Subcutaneous adipose tissue (tissue), 4 donors: Measurements from ENCODE around the gene TBATA. TPM values are rescaled to one million over a fixed set of nuclear protein-coding genes. Genes with fewer than 3 reads are reported as not detected.

Experiments used
- CTCF ChIP-seq: fragments of 450-650 bp; IDR thresholded peaks from one replicate; pipeline ENCODE4 v1.5.1; 2016; ENCODE audit warnings: low read depth, mild to moderate bottlenecking, control low read depth, antibody characterized with exemption, moderate library complexity
- total RNA-seq, 4 donors: library from RNA; depleted of rRNA; stranded (reverse); fragments of >200 nt; gene quantifications; one replicate each; pipeline ENCODE4 v1.1.0, GENCODE V29; 2016

TBATA gene, protein sequence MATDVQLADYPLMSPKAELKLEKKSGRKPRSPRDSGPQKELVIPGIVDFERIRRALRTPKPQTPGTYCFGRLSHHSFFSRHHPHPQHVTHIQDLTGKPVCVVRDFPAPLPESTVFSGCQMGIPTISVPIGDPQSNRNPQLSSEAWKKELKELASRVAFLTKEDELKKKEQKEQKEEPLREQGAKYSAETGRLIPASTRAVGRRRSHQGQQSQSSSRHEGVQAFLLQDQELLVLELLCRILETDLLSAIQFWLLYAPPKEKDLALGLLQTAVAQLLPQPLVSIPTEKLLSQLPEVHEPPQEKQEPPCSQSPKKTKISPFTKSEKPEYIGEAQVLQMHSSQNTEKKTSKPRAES
- 1 to 10 TPM in 1 of 4 donors, not detected in 3; 1.1 TPM for total RNA-seq

GRCh38 chr10:70785190-70785589 is at the start of gene TBATA:
Gene TBATA, minus strand, starts transcription at chr10:70785377. Its CDS starts 1,998 bp downstream, at chr10:70783379.
- no peak for TF ChIP-seq CTCF

DNA sequence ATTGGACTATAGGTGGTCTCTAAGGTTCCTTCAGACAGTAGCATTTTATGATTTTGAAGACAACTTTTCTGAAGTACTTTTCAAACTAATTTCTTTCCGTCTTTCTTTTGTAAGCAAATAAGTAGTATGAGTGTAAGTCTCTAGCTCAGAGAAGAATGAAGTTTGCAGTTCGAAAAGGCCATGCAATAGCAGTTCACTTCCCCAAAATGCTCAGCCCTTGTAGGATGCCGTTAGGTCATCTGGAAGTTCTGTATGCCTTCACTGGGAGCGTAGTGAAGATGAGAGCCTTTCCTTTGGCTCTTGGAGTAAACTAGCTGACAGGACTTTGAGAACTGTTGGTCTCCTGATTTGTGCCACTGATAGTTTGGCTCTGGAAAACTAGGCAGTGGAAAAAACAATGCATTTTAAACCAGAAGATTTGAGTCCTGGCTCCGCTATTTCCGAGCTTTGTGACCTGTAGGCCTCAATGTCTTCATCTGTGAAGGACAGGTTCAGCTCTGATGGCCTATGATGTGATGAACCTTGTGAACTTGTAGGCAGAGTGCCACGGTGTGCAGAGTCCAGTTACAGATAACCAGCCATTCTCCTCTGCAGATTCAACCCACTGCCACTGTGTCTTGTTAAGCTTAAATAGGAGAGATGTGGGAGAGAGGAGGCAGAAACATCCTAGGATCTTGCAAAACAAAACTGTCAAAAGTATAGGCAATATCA is 49.4 kb upstream of the TBATA start:
- no peak for TF ChIP-seq CTCF

DNA sequence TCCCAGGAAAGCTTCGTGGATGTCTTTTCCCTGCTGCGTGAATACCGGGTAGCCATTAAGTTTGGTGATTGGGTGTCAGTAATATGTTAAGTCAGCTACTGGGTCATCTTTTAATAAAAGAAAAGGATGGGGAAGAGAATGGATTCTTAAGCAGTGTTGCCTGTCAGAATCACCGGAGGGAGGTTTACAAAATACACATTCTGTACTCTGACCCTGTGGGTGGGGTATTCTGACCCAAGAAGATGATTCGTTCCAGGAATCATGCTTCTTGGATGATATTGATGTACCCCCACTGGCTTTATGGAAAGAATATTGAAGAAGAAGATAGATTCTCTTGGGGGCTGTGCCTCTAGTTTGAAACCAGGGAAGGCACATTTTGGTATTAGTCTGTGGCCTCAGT is 48.8 kb upstream of the TBATA start:
- TF ChIP-seq CTCF = no peak

DNA sequence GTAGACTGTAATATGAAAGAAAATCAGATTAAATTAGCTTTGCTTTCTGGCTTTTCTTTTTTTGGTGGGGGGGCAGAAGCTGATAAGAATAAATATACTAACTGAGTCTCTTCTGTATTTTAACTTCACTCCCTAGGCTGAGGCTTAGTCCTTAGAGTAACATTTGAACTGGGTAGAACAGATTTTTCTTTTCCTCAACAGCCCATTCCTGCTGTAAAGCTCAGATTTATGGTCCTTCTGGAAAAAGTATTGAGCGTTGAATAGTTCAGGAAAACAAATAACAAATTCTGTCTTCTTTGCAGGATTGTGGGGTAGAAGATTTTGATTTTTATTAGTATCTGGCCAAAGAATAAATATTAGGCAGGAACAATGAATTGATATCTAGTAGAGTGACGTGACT is 48.4 kb upstream of the TBATA start:
- no peak for TF ChIP-seq CTCF

DNA sequence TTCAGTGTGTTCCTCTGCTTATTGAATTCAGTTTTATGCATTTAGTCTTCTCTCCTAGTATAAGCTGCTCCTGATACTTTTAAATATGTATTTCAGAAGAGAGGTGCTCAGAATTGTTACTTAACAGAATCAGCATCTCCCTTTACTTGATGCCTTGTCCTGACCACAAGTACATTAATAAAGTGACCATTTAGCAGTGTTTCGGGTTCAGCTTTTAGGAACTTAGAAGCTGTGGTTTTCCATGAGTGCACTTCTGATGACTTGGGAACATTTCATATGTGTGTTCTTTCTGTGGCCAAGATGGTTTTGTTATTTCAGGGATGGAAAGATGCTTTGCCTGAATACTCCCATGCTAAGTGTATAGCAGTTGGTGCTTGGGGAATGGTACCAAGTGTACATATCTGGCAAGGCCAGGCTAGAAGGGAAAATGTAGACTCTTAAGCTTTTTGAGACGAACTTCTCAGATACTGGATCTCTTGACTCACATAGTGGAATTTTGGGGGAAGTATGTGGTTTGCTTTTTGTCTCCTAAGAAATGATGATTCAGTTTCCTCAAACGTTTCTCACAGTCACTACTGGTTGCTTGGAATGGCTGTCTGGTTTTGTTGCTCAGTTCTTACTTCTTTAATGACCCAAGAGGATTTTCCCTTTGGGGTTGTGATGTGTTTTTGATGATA is 47.8 kb upstream of the TBATA start:
- TF ChIP-seq CTCF = no peak

DNA sequence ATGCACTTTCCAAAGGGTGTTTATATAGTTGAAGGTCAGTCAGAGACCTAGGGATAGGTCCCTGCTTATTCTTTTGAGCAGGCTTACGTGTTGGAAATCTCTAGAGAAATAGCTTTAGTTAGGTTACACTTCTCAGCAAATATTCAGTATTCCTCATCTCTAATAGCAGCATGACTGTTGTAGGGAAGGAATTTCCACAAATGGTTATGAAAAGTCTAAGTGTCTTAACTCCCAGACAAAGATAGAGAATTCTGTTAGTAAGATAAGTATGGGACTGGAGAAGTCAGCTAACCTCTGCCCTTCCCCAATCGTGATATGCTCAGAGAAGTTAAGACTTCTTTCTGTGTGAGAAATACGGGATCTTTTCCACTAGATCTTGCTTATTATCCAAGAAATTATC is 47.0 kb upstream of the TBATA start:
- no peak for TF ChIP-seq CTCF

DNA sequence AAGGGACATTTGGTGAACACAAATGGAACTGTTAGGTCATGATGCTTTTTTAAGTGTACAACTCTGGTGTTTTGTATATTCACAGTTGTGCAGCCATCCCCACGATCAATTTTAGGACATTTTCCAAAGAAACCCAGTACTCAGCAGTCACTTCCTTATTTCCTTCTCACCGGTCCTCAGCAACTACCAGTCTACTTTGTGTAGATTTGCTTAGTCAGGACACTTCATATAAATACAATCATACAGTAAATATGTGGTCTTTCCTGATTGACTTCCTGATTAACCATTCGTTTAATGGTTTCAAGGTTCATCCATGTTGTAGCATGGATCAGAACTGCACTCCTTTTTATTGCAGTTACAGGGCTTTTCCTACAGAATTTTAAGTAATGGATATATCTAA is 45.0 kb upstream of the TBATA start:
- TF ChIP-seq CTCF = no peak
